Measurements from ENCODE around the gene C10orf71.

C10orf71 gene

DNA sequence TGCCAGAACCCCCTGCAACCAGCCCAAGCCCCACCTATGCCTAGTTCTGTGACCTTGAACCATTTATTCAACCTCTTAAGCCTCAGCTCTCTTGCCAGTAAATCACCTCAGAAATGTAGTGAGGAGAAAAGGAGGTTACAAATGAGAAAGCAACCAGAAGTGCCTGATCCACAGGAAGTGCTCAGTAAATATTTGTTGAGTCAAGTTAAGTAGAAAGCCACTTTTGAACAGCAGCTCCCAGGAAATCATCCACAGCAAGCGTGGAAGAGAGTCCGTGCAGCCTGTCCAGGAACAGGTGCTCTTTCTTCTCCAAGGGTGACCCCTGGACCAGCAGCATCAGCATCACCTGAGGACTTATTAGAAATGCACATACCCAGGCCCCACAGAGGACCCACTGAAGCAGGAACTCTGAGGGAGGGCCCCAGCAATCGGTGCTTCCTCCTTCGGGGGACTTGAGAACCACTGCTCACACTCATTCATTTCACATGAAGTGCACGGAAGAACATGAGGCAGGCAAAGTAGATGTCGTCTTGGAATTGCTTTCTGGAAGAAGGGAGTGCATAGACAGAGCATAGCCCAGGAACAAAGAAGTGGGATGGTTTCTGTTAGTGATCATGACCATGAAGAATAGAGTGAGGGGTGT, 6.3 kb upstream of the C10orf71 start:
- DNase-seq (ENCODE audit: low read depth in 2 of 2) = no peak

DNA sequence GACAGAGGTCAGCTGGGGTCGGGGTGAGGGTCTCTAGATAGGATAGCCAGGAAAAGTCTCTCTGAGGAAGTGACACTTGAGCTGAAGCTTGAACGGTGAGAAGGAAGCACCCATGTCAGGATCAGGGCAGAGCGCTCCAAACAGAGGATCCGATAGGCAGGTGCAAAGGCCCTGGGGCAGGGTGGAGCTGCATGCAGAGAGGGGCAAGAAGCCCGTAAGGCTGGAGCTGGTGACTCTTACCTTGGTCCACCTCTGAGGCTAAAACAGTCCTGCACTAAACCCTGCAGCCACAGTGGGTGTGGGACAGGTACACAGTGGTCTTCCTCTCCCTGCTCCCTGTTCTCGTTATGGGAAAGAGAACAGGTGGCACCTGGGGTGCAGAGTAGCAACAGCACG, 5.8 kb upstream of the C10orf71 start:
- DNase-seq (ENCODE audit: low read depth in 2 of 2) = no peak

DNA sequence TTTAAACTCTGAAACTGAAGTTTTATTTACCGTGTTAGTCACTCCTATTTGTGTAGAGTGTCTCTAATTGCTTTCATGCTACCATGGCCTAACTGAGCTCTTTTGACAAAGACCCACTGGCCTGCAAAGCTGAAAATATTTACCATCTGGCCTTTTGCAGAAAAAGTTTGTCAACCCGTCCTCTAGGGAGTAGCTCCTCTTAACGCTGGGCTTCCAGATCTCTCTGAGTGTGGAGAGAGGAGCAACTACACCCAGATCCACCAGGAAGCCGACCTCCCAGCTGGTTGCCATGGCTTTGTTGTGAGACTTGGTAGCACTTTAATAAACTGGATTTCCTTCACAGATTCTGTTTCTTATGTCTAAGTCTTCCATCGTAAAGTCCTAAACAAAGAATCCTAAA, 4.2 kb upstream of the C10orf71 start:
- no peak for DNase-seq (ENCODE audit: low read depth in 2 of 2)

DNA sequence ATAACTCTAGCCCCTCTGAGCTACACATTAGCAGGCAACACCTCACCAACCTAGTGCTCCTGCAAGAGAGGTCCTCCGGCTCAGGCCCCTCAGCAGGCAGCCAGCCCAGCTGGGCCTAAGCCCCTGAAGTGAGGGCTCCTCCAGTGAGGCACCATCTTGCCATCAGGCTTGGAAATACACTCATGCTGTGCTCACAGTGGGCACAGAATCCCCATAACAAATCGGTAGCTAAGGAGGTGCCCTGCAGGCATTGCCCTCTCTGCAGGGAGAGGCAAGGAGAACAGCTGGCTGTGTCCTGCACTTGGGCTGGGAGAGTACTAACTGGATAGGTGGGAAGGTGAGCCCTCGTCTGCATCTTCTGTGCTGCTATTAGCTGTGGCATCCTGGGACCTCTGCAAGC, 3.7 kb upstream of the C10orf71 start:
- DNase-seq (ENCODE audit: low read depth in 2 of 2) = no peak

DNA sequence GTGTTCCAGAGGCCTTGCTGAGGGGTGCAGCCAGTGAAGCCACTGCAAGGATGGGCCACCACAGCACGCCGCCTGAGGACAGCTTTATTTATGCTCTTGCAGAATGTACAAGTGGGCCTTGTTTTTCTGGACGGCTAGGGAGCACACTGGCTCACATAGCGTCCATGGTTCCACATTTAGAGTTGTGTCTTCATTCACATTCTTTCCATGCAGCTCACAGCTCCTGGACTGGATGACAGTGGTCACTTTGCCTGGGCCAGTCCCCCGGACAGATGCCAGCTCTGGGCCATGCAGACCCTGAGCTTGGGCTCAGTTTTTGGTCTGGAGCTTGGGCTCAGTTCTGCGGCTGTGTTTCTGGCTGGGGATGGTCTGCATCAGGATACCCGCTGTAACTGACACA, 2.6 kb upstream of the C10orf71 start:
- no peak for DNase-seq (ENCODE audit: low read depth in 2 of 2)

DNA sequence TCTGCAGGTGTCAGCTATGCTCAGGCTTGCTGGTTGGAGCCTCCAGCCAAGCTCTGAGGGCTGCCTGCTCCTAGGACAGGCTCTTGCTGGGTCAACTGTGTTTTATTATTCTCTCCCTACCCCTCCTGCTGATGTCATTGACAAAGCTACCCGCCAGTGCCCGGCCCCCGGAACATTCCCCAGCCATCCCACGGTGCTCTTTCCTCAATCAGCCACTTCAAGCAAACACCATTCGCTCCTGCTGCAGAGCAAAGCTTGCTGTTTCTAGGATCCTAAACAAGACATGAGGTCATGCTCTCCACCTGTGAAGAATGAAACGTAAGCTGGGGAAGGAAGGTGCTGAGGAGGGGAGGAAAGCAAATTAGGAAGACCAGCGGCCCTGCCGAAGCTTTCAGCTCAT, 2.1 kb upstream of the C10orf71 start:
- DNase-seq (ENCODE audit: low read depth in 2 of 2) = no peak

DNA sequence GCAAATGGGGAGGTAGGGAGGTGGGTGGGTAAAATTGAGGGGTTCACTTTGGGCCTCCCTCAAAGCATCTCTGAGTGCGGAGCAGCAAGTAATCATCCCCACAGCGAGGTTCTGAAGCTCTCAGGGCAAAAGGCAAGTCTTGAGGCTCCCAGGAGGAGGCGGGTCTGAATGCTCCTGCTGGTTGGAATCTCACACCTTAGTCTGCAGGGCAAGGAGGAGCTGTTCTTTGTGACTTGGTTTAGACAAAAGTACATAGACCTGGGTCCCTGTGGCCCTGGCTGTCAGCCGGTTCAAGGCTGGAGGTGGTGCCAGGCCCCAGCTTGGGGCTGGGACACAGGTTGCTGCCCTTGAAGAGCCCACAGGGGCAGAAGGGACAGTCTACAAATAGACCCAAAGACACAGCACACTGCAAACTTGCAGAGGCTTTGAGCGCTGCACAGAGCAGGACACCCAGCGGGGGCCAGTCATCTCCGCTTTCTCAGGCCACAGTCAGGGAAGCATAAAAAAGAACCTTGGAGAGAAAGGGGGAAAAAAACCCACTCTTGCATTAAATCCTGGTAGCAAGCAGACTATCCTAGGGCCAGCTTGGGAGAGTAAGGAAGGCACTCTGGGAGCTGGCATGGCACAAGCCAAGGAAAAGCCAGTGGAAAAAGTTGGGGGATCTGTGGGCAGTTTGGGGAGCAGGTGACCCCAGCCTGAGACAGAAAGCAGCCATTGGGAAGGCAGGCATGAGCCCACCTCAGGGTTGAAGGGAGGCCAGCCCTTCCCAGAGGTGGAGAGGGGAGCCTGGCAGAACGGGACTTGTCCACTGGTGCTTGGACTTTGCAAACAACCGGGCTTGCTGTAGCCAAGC, 926 bp upstream of the C10orf71 start:
- DNase-seq (ENCODE audit: low read depth in 2 of 2) = no peak

DNA sequence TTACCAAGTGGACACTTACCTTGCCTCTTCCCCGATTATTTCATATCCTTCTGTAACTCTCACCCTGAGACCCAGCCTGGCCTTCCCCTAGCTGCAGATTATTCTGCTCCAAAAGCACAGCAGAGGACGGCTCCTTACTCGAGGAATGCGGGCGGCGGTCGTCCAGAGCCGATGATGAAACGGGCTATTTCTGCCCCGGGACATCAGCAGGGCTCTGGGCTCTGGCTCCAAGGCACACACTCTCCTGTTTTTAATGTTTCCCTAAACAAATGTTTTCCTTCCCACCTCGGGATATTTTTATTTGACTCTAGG, 343 bp upstream of the C10orf71 start:
- DNase-seq (ENCODE audit: low read depth in 2 of 2) = no peak

DNA sequence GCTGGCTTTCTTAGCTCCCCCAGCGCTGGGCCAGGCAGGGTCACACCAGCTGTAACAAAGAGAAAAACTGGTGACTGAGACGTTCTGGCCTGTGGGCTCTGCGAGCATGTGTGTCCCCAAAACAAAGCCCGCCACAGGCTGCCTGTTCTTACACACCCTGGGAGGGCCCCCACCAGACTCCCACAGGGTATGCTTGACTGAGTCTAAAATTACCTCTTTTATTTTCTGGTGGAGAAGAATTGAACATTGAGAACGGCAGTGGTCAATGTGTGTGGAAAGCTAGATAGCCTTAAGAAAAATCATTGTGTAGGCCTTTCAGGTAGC, 808 bp downstream of the C10orf71 start:
- no peak for DNase-seq (ENCODE audit: low read depth in 2 of 2)

DNA sequence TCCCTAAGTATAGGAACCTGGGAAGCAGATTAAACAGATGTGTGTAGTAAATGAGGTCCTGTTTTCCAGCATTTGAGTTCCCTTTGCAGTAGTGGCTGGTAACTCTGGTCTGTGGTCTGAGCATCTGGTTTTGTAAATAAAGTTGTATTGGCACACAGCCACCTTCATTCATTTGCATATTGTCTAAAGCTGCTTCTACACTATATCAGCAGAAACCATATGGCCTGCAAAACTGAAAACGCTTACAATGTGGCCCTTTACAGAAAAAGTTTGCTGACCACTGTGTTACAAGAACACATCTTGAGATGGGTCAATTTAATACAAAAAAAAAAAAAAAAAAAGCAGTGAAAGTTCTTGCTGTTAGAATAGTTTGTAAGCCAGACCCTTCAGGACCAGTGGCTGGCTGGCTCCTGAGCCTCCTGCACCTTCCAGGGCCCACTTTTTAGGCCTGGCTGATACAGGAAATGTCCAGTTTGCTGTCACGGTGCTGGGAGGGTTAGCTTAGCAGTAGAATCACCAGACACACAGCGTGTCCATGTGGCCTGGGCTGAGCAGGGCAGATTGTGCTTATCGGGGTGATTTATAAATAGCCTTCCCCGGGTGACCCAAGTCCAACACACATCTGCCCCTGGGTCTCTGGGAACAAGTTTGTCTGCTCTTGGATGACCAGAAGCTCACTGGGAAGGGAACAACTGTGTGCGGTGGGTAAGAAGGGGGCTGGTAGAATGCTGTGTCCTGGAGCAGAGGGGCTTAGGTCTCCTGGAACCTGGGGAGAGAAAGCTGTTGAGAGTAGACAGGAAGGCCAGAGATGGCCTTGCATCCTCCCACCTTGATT, 1.4 kb downstream of the C10orf71 start:
- no peak for DNase-seq (ENCODE audit: low read depth in 2 of 2)

DNA sequence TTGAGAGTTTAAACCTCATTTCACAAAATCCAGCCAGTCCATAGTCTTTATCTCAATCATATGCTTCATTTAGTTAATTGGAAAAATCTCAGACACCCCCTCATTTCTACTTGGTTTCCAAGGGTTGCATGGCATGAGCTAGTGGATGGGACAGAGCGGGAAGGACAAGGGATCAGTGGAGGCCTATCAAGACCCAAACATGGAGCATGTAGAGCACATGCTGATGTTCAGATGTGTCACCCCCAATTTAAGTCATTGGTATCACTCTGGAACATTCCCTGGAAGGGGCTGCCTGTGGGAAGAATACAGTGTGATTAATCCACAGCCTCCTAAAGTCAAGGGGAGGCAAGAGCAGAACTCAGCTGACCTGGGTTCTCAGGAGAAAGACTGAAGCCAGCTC, 2.3 kb downstream of the C10orf71 start:
- no peak for DNase-seq (ENCODE audit: low read depth in 2 of 2)

DNA sequence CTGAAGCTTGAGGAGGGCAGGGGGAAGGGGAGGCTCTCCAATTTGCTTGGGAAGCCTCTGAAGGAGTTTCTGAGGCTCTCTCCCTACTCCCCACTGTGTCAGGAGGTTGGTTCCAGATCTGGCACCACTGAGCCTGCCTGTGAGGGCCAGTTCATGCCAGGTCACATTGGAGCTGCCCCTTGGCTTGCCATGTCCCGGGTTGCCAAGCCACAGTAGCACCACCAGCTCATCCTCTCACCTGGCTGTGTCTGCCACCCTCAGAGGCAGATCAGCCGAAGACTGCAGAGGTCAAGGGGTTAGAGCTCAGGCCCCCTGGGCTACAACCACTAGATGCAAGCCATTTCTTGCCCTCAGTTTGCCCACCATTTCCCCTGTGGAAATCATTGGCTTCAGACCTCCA, 3.1 kb downstream of the C10orf71 start:
- no peak for DNase-seq (ENCODE audit: low read depth in 2 of 2)

DNA sequence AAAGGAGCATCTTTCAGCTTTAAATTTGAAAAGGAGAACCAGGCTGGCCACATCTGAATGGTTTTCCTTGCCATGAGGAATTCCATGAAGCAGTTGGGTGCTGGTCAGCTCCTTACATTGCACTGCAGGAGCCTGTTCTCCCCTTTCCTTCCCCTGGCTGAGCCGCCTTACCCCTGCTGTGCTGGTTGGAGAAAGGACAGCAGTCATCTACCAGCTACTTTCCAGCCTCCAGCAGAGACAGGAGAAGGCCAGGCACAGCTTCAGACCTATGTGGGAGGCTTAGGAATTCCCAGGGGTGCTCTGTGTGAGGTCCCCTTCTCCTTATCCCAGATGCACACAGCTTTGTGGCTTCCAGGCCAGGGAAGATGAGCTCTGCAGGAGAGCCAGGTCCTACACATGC, 4.7 kb downstream of the C10orf71 start:
- no peak for DNase-seq (ENCODE audit: low read depth in 2 of 2)

DNA sequence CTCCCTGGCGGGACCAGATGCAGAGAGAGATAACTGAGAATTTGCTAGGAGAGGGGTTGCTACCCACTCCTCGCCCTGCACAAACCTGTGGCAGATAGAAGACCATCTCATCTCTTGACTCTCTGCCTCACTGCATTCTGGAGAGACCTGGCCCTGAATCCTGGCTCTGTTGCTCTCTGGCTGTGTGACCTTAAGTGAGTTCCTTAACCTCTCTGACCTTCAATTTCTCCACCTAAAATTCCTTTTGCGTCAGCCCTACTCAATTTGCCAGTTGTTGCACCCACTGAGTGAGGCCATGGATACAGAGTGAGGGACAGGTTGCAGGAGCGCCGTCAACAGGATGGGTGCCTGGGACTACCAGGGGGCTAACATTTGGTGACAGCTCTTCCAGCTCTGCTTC, 5.2 kb downstream of the C10orf71 start:
- no peak for DNase-seq (ENCODE audit: low read depth in 2 of 2)

DNA sequence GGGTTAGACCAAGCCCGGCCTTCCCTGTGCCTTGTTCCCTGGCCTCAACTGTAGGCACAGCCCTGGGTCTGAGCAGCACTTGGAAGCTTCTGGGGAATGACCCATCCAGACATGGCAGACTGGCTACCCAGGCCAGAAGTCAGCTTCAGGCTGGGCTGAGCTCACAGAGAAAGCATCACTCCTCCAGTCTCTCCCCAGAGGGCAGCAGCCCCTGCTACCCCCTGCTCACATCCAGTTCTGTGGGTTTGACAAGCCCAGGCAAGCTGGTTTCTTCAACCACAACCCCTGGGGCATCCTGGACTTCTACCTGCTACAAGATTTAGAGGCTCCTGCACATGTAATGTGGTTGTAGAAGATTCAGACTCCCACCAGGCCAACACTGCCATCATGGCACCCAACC, 9.0 kb downstream of the C10orf71 start:
- no peak for DNase-seq (ENCODE audit: low read depth in 2 of 2)

DNA sequence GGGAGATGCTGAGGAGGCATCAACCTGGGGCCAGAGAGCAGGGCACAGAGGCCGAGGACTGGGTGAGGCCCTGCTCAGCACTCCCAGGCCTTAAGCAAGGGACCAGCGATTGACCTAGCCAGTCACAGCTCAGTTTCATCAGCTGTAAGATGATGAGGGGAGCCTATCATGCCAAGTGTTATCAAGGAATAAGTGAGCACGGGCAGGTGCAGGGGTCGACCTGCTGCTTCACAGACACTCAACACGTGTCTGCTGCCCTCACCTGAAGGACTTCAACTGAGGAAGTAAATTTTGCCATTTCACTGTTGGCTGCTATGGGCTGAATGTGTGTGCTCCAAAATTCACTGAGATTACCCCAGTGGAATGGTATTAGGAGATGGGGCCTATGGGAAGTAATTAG, 9.9 kb downstream of the C10orf71 start:
- DNase-seq (ENCODE audit: low read depth in 2 of 2) = no peak

DNA sequence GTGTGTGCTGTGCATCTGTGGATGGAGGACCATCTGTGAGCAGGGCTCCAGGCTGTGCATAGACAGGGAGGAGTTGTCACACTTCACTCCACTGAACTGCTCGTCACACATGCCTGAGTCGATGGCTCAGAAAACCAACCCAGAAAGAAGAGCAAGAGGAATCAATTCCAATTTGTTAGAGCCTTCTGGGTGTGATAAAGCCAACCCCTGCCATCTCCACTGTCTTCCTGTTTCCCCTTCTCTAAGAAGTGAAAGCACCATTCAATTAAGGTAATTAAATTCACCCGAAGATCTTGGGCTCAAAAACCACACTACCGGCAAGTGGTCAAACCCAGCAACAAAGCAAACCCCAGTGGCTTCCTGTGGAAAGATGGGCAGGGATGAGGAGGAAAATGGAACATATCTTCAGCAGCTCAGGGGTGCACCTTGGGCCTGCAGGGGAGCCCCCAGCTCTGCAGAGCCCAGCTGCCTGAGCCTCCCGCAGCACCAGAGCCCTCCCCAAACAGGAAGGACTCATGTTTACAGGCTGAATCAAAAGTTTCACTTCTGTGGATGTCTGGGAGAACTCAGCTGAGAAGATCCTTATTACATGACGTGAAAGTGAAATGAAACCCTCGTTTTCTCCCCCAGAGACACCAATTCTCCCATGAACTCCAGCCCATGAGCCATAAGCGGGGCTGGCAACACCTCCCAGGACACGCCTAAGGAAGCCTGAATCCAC, 10.9 kb downstream of the C10orf71 start:
- no peak for DNase-seq (ENCODE audit: low read depth in 2 of 2)

DNA sequence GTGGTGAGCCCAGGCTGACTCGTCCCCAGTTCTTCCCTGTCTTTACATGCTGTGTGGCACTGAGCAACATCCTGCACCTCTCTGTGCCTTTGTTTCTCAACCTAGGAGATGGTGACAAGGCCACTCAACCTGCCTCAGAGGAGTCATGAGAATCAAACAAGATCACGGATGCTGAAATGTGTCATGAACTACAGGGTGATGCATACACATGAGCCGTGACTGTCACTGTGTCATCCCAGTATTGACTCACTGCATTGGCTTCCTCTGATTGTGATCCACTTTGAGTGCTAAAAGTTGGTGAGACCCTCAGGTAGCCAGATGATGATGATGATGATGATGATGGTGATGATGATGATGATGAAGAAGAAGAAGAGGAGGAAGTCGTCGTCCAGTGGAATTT, 11.5 kb downstream of the C10orf71 start:
- DNase-seq (ENCODE audit: low read depth in 2 of 2) = no peak

DNA sequence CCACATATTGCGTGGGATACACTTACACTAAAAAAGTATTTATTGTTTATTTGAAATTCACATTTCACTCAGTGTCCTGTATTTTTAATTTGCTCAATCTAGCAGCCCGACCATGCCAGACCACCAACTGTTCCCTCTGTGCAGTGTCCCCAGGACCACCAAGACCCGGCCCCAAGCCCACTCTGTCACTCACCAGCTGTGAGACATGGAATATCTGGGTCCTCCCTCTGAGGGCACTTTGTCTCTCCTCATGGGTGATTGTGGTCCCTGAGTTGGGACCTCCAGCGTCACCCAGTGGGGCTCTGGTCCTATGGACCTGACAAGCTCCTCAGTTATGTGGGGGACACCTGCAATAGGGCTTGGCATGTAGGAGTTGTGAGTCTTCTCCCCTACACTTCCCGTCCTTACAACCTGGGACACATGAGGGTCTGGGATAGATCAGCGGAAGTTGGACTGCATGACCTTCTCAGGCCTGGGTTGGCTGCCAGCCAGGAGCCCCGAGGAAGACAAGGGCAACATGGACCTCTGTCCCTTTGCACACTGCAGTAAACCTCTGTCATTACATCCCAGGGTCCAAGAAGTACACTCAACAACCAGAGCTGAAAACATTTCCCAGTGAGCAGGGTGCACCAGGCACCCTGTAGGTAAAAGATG, 12.1 kb downstream of the C10orf71 start:
- no peak for DNase-seq (ENCODE audit: low read depth in 2 of 2)

DNA sequence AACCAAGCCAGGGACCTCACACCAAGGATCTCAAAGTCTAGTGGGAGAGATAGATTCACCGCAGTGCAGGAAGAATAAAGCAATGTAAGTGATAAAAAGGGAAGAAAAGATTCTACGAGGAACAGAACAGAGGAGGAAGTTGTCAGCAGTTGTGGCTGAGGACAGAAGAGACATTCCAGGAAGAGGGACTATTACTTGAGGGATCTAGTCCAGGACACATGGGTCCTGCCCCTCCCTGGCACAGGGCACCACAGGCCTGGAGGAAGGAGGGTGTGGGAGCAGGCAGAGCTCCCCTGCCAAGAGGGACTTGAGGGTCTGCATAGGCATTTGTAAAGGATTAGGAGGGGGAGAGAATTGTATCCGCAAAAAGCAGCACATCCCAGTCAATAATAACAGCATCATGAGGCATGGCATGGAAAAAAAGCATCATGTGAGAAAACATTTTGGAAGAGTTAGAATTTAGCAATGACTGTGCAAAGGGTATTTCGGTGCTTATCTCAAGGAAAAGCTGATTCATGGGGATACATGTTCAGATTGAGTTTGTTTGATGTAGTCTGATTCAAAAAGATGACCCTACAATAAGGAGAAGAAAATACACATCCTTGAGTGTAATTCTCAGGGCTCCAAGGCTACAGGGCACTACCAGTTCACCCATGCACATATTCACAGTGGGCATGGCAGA, 12.7 kb downstream of the C10orf71 start:
- DNase-seq (ENCODE audit: low read depth in 2 of 2) = no peak

DNA sequence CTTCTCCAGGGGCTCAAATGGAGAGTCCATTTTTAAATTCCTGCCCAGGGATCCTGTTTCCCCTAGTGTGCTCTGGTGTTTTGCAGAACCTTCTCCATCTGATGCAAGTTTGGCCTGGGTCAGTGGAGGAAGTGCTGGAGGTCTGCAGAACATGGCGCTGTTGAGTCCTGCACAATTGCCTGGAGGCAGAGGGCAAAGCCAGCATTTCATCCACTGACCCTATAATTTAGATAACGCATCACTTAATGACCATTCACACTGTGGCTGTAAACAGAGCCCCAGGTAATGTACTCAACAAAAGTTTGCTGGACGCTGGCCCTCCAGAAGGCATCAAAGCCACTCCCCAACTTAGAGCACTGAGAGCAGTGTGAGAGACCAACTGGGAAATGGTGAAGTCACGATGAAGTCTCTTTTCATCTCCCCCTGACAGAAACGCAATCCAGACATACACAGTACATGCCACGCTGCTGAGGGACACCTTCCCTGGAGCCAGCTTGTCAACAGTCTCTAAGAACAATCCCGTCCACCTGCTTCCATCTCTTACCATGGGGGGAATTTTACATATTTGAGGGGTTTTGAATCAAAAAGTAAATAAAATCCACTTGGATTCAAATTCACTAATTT, 13.4 kb downstream of the C10orf71 start:
- no peak for DNase-seq (ENCODE audit: low read depth in 2 of 2)

All from stimulated activated CD4-positive, alpha-beta T cell treated with anti-CD3 and anti-CD28 coated beads, Interleukin-12 subunit alpha, Interleukin-12 subunit beta, amount 100 ng/mL, for 24 hours (primary cell).